ENCODE results near the gene ATP6V1G2.
"Not testable (repeated sequence)": the region's sequence is repeated elsewhere in the genome, so short reads cannot be mapped to it uniquely, and the experiment has no call there.

DNA sequence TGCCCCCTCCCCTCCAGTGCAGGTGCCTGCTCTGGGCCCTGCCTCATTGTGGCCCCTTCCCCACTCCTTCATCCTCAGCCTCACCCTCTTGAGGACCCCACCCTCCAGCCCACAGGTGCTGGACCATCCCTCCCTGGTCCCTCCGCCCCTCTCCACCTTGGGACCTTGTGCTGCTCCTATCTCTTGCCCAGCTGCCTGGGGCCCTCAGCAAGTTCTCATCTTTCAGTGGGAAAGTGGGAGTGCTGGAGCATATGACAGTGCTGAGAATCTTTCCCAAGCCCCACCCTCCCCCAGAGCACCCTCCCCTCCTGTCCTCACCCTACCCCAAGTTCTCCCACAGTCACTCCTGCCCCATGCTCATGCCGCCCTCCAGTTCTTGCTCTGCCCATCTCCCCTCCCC lies 46.8 kb downstream of the ATP6V1G2 start:
- TF ChIP-seq, protein P1, sequence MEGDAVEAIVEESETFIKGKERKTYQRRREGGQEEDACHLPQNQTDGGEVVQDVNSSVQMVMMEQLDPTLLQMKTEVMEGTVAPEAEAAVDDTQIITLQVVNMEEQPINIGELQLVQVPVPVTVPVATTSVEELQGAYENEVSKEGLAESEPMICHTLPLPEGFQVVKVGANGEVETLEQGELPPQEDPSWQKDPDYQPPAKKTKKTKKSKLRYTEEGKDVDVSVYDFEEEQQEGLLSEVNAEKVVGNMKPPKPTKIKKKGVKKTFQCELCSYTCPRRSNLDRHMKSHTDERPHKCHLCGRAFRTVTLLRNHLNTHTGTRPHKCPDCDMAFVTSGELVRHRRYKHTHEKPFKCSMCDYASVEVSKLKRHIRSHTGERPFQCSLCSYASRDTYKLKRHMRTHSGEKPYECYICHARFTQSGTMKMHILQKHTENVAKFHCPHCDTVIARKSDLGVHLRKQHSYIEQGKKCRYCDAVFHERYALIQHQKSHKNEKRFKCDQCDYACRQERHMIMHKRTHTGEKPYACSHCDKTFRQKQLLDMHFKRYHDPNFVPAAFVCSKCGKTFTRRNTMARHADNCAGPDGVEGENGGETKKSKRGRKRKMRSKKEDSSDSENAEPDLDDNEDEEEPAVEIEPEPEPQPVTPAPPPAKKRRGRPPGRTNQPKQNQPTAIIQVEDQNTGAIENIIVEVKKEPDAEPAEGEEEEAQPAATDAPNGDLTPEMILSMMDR (conservative IDR thresholded peaks at IDR 0.05; ENCODE audit: low read depth, low read length), result not testable (repeated sequence)
- TF ChIP-seq POLR2A (IDR thresholded peaks at IDR 0.05; ENCODE audit: low read depth, low read length); RCOR1 (IDR thresholded peaks at IDR 0.05; ENCODE audit: insufficient replicate concordance, low read length); RAD21 (IDR thresholded peaks at IDR 0.05; ENCODE audit: low read length); MAFK (IDR thresholded peaks at IDR 0.05; ENCODE audit: low read depth, low read length); NFE2L2 (IDR thresholded peaks at IDR 0.05; ENCODE audit: low read depth, low read length); BHLHE40 (IDR thresholded peaks at IDR 0.05; ENCODE audit: low read depth, low read length); MAZ (IDR thresholded peaks at IDR 0.05; ENCODE audit: borderline replicate concordance, low read depth, low read length); SMC3 (IDR thresholded peaks at IDR 0.05; ENCODE audit: low read depth, low read length); CEBPB (IDR thresholded peaks at IDR 0.05; ENCODE audit: low read depth, low read length): not testable (repeated sequence)
- TF ChIP-seq, protein P2, sequence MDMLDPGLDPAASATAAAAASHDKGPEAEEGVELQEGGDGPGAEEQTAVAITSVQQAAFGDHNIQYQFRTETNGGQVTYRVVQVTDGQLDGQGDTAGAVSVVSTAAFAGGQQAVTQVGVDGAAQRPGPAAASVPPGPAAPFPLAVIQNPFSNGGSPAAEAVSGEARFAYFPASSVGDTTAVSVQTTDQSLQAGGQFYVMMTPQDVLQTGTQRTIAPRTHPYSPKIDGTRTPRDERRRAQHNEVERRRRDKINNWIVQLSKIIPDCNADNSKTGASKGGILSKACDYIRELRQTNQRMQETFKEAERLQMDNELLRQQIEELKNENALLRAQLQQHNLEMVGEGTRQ (IDR thresholded peaks at IDR 0.05; ENCODE audit: low read depth, low read length), result not testable (repeated sequence)
